HG03520 (cell line): Measurements from ENCODE around the gene CD180.
"Not testable (repeated sequence)": the region's sequence is repeated elsewhere in the genome, so short reads cannot be mapped to it uniquely, and the experiment has no call there.

Experiments
- ATAC-seq: cut with Tn5 transposase; IDR thresholded peaks from one replicate; pipeline ENCODE4 v1.9.1; 2021; ENCODE audit warnings: mild to moderate bottlenecking, moderate library complexity; ENCODE audit not compliant: unreplicated experiment

Gene CD180

DNA sequence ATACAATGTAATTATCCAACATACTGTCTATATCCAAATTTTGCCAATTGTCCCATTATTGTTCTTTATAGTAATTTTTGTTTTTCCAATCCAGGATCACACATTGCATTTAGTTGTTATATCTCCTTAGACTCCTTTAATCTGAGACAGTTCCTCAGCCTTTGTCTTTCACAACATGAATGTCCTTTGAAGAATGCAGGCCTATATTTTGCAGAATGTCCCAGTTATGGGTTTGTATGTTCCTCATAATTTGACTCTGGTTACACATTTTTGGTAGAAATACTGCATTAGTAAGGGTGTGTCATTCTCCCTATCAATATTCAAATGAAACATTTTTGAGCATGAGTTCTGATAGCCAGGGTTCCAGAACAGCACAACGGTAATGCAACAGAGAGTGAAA, 6.7 kb downstream of the CD180 start:
- ATAC-seq, result no peak

DNA sequence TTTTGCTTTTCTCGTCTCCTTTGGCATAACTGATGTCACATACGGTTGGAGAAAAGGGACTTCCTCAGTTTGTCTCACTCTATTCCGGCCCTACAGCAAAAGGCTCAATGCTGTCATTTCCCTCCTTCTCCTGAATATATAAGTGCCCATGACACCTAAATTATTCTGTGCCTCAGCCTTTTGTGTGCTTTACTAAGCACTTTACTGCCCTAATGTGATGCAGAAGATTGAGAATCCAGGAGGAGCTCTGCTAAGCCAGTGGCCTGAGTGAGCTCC, 7.6 kb downstream of the CD180 start:
- no peak for ATAC-seq

DNA sequence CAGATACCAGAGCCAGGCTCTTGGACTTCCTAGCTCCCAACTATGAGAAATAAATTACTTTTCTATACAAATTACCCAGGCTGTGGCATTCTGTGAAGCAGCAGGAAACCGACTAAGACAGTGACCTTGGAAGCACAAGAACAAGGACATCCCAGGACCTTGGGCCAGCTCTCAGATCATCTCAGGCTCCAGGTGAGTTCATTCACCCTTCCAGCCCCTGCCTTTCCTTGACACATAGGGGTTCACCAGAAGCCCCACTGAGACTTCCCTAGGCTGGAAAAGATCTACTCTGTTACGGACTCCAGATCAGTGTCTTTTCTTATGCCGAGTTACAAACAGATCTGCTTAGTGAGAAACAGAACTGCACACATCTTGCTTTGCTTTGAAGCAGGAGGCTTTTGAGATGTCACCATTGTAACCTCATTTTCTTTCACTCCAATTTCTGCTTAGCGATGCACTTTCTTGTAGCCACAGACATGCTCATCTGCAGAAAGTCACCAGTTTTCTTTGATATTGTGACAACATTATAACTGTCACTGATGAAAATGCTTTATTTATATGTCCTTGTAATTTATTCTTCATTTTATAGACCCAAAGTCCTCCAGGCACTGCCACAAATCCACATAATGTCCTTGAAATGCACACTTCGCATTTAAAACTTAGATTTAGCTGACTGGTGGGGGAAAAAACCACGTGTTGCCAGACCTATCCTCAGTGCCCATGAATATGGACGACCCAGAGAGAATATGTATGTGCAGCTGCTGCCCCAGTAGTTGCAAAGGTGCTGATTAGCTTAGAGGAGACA, 8.1 kb downstream of the CD180 start:
- no peak for ATAC-seq

DNA sequence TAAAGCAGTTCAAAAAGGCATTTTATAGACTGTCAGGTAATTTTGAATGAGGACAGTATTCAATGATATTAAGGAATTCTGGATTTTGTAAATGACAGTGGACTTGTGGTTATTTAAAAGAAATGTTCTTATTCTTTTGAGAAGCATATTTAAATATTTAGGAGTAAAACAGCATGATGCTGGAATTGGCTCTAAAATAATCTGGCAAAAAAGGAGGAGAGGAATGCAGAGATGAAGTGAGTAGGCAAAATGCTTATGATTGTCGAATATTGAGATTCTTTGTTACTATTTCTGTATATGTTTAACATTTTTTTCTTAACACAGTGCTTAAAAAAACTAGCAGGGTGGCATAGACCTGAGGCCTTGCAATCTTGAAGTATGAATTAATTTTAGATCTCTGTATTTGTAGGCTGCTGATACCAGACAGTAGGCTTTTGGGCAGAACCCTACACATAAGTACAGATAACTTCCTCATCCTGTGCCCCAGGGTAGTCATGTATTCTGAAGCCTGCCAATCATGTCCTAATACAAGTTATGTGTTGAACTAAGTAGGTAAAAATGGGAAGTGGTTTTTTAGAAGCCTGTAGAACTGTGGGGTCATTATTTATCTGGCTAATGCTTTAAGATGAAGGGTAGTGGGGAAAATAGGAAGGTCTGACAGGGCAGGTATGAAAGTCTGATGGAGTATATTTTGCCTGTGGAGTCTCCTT, 9.4 kb downstream of the CD180 start:
- no peak for ATAC-seq

DNA sequence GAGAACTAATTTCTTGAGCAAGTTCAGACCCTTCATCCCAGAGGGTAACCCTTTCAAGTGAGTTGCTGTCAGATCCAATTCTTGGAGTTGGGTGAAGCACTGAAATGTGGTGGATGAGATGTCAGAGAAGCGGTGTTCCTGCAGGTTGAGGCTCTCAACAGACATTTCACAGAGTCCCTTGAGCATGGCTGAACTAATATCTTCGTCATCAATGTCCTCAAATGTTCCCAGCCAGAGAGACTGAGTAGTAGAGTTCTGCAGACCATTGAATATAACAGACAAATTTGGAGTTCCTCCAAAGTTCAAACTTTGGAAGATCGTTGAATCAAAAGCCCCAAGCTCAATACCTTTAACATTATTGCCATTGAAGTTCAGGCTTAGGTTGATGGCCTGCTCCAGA, 12.7 kb downstream of the CD180 start:
- ATAC-seq, result no peak

DNA sequence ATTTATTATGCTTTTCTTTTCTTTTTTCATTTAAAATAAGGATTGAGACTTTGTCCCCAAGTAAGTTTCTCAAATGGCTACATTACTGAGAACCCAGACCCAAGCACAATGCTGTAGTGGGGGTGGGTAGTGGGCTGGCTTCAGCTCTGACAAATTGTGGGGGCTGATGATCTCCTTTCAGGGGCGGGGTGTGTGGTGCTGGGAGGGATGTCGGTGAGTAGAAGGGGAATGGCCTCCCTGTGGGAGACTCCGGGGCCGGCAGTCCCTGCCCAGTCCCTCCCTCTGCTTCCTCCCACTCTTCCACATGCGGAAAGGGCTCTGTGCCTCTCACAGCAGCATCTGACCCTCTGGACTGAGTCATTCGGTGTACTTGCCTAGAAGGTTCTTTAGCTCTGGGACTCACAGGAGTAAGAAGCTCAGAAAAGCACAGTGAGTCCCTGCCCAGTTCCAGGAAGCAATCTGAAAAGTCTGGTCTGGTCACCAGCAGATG, 14.3 kb downstream of the CD180 start:
- no peak for ATAC-seq

DNA sequence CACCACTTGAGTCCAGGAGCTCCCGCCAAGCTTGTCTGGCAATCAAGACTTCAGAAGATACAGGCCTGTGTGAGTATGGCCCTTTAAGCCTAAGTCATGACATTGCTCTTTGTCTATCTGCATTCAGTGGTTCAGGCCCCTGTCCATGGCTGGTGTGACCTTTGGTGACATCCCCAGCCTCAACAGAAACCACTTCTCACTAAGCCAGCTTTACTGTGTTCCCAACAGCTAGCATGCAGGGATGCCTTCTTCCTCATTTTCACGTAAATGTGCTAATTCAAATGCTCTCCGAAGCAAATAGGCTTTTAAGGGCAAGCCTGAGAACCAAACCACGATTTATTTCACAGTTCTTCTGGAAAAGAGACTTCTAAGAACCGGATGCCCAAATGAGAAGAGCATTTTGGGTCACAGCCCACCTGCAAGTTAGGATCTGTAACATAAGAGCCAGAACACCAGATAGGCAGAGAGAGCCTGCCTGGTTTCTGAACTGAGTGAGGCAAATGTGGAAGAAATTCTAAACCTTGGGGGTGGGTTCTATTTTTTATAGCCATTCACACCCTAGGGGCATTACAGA, 14.9 kb downstream of the CD180 start:
- ATAC-seq, result no peak

DNA sequence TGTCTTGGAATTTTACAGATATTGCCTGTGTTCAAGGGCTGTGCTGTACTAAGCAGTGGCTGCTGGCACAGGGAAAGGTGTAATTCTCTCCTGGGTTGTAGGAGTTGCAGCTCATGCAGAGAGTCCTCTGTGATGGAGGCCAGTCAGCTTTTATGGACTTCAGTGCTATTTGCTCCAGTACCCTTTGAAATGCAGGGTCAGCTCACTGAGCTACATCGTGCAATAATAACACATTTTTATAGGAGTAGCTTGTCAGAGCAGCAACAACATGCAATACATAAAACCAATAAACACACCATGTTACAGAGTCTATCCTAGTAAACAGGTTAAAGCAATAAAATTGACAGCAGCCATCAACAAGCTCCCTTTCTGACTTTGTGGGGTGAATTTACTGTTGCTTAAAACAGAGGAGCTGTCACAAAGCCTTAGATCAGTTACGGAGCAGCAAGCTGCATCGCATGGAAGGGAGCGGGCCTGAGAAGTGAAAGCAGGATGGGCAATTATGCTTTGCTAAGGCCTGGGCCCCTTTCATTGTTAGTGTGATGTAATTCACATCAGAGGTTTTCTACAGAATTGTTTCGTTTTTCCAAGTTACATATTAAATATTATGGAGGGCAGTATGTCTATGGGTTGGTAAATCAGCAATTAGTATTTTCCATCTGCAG, 16.8 kb downstream of the CD180 start:
- no peak for ATAC-seq

DNA sequence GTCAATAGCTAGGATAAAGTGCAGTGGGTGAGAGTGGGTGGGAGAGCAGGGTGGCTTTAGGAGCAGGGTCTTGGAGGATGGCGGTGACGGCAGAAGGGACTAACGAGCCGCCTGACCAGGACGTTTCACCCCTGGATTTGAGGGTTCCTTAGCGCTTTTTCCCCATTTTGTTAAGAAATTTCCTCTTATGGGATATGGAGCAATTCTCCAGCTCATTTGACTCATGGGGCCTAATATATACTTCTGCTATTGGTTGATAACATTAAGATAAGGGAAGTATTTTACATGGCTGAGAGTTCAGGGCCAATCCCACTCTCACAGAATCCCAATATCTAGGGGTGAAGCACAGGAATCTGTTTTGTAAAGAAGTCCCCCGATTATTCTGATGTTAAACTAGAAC, 17.6 kb downstream of the CD180 start:
- ATAC-seq, result no peak

DNA sequence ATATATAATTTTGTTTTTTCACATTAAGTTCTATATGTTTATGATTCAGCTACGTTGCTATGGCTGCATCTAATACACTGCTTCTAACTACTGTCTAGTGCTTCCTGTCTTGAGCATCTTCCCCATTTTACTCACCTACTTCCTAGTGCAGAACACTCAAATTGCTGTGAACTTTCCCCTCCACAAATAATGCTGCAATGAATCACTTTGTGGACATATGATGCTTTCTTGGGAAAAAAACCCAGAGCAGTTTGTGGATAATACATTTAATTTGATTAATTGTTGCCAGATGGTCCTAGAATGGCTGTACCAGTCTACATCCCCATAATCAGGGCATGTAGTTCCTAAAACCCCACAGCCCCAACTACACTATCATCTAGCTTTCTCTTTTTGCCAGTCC, 18.5 kb downstream of the CD180 start:
- ATAC-seq, result no peak

DNA sequence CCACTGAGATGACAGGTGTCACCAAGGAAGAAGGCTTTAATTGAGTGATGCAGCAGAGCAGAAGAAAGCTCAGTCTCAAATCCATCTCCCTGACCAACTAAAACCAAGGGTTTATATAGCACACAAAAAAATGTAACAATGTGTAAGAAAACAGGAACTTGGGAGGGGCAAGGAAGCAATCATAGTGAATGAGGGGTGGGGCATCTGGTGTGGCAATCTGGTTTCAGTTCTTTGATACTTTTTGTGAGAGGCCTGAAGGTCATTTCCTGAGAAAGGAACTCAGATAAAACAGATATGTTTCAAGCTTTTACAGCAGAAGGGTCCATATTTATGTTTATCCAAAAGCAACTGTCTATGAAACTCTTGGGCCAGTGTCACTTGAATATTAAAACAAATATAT, 19.7 kb downstream of the CD180 start:
- no peak for ATAC-seq

DNA sequence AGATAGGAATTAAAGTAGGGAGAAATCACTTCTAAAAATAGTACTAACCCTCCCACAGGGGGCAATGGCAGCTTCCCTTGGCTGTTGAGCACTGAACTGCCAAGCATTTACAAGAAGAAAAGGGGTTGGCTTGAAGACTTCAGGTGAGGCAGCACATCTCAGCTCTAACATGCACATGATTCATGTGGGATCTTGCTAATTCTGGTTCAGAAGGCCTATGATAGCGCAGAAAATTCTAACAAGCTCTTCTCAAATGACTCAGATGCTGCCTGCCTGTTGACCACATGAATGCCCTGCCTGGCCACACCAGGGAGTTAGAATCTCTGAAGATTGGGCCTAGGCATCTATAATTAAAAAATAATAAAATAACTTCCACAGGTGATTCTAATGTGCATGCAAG, 22.6 kb downstream of the CD180 start:
- ATAC-seq, result no peak

DNA sequence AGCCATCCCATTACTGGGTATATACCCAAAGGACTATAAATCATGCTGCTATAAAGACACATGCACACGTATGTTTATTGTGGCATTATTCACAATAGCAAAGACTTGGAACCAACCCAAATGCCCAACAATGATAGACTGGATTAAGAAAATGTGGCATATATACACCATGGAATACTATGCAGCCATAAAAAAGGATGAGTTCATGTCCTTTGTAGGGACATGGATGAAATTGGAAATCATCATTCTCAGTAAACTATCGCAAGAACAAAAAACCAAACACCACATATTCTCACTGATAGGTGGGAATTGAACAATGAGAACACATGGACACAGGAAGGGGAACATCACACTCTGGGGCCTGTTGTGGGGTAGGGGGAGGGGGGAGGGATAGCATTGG, 23.2 kb downstream of the CD180 start:
- not testable (repeated sequence) for ATAC-seq

DNA sequence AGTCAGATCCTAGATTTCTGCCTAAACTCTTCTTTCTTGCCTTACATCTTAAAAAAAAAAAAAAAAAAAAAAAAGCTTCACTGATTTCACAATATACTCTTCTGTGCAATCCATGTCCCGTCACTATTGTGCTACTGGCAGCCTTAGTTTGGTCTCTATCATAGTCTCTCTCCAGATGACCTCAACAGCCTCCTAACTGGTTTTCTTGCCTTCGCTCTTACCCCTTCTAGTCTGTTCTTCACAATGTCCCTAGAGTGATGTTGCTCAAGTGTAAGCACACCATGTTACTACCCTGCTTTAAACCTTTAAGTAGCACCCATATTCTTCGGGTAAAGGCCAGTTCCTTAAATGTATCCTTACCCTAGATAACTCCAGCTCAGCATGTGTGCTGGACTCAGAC, 25.8 kb downstream of the CD180 start:
- ATAC-seq, result no peak

DNA sequence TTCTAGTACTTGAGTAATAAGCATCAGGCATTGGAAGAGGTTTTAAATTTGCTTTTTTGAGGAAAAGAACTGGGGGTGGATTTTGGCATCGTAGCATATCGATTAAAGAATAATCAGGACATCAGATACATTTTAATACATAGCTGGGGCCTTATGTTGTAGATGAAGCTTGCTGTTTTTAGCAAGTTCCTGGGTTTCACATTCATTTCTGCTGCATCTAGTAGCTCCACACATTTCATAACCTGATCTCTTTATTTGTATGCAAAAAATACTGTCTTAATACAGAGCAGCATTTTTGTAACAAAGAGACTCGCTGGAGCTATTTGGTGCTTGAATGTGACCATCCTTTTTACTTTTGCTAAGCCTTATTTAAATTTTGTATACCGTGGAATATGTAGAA, 28.5 kb downstream of the CD180 start:
- no peak for ATAC-seq

DNA sequence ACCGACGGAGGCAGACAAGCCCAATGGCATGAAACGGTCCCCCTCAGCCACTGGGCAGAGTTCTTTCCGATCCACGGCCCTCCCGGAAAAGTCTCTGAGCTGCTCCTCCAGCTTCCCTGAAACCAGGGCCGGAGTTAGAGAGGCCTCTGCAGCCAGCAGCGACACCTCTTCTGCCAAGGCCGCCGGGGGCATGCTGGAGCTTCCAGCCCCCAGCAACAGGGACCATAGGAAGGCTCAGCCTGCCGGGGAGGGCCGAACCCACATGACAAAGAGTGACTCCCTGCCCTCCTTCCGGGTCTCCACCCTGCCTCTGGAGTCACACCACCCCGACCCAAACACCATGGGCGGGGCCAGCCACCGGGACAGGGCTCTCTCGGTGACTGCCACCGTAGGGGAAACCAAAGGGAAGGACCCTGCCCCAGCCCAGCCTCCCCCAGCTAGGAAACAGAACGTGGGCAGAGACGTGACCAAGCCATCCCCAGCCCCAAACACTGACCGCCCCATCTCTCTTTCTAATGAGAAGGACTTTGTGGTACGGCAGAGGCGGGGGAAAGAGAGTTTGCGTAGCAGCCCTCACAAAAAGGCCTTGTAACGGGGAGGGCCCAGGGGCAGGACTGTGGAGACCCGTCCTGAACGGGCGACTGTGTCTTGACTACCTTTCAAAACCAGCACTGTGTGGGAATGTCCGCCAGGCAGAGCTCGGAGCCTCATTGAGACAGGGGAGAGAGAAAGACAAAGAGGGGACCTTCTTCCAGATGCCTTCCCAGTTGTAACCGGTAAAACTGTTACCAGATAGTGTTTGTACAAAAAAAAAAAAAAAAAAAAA, 29.9 kb downstream of the CD180 start:
- peak; percentile 35 for ATAC-seq

DNA sequence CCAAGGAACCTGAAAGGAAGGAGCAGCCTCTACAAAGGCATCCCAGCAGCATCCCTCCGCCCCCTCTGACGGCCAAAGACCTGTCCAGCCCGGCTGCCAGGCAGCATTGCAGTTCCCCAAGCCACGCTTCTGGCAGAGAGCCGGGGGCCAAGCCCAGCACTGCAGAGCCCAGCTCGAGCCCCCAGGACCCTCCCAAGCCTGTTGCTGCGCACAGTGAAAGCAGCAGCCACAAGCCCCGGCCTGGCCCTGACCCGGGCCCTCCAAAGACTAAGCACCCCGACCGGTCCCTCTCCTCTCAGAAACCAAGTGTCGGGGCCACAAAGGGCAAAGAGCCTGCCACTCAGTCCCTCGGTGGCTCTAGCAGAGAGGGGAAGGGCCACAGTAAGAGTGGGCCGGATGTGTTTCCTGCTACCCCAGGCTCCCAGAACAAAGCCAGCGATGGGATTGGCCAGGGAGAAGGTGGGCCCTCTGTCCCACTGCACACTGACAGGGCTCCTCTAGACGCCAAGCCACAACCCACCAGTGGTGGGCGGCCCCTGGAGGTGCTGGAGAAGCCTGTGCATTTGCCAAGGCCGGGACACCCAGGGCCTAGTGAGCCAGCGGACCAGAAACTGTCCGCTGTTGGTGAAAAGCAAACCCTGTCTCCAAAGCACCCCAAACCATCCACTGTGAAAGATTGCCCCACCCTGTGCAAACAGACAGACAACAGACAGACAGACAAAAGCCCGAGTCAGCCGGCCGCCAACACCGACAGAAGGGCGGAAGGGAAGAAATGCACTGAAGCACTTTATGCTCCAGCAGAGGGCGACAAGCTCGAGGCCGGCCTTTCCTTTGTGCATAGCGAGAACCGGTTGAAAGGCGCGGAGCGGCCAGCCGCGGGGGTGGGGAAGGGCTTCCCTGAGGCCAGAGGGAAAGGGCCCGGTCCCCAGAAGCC, 30.8 kb downstream of the CD180 start:
- peak; percentile 87 for ATAC-seq

DNA sequence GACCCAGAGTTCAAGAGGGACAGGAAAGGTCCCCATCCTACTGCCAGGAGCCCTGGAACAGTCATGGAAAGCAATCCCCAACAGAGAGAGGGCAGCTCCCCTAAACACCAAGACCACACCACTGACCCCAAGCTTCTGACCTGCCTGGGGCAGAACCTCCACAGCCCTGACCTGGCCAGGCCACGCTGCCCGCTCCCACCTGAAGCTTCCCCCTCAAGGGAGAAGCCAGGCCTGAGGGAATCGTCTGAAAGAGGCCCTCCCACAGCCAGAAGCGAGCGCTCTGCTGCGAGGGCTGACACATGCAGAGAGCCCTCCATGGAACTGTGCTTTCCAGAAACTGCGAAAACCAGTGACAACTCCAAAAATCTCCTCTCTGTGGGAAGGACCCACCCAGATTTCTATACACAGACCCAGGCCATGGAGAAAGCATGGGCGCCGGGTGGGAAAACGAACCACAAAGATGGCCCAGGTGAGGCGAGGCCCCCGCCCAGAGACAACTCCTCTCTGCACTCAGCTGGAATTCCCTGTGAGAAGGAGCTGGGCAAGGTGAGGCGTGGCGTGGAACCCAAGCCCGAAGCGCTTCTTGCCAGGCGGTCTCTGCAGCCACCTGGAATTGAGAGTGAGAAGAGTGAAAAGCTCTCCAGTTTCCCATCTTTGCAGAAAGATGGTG, 31.6 kb downstream of the CD180 start:
- no peak for ATAC-seq

DNA sequence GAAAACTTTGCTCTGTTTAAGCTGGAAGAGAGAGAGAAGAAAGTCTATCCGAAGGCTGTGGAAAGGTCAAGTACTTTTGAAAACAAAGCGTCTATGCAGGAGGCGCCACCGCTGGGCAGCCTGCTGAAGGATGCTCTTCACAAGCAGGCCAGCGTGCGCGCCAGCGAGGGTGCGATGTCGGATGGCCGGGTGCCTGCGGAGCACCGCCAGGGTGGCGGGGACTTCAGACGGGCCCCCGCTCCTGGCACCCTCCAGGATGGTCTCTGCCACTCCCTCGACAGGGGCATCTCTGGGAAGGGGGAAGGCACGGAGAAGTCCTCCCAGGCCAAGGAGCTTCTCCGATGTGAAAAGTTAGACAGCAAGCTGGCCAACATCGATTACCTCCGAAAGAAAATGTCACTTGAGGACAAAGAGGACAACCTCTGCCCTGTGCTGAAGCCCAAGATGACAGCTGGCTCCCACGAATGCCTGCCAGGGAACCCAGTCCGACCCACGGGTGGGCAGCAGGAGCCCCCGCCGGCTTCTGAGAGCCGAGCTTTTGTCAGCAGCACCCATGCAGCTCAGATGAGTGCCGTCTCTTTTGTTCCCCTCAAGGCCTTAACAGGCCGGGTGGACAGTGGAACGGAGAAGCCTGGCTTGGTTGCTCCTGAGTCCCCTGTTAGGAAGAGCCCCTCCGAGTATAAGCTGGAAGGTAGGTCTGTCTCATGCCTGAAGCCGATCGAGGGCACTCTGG, 32.6 kb downstream of the CD180 start:
- no peak for ATAC-seq
